Panc1 (cell line): ENCODE data around the gene SND1. TPM values are rescaled to one million over a fixed set of nuclear protein-coding genes. Genes with fewer than 3 reads are reported as not detected.

ENCODE experiments used
- ATAC-seq: fragments of 200-7000 bp; cut with Tn5 transposase; 2 replicates; pipeline ENCODE4 v1.9.1; 2020; ENCODE audit warnings: mild to moderate bottlenecking, moderate library complexity
- BruUV-seq: library from RNA; stranded (reverse); fragments of 400-500 nt; replicated peaks from 2 replicates; lab custom pipeline; 2021; lab: Mats Ljungman, UMichigan
- CTCF ChIA-PET: fragments of 300-600 bp; sonication (Branson Sonifier 250); formaldehyde crosslinking; loops from one replicate; lab custom pipeline; 2022; ENCODE audit warnings: antibody characterized with exemption; lab: Charles Lee
- POLR2A ChIA-PET: fragments of 300-600 bp; sonication (Branson Sonifier 250); formaldehyde crosslinking; loops from one replicate; lab custom pipeline; 2022; ENCODE audit warnings: antibody characterized with exemption; lab: Charles Lee
- DNase-seq: peaks from one replicate; pipeline ENCODE4 v3.0.0-alpha.2; 2010; ENCODE audit warnings: low read depth, low spot score
- H3K27ac ChIP-seq: 2 replicates; pipeline ENCODE4 v1.5.1; 2011; ENCODE audit warnings: mild to moderate bottlenecking, low read length, inconsistent platforms
- H3K27me3 ChIP-seq: fragments of 200-500 bp; sonication (Bioruptor generic); 2 replicates; pipeline ENCODE4 v1.6.0; 2014; ENCODE audit warnings: low read length, inconsistent platforms; ENCODE audit not compliant: control insufficient read depth, insufficient read depth
- H3K36me3 ChIP-seq: fragments of 200-500 bp; sonication (Bioruptor generic); 2 replicates; pipeline ENCODE4 v1.5.1; 2014; ENCODE audit warnings: inconsistent platforms, mild to moderate bottlenecking, low read length, moderate library complexity; ENCODE audit not compliant: control insufficient read depth, insufficient read depth
- H3K4me1 ChIP-seq: 2 replicates; pipeline ENCODE4 v1.5.1; 2011; ENCODE audit warnings: inconsistent platforms, mild to moderate bottlenecking, low read length, moderate library complexity; ENCODE audit not compliant: control insufficient read depth, insufficient read depth
- H3K4me3 ChIP-seq, 2 experiments: 2 replicates each; pipeline ENCODE4 v1.5.1; 2011 to 2012; ENCODE audit warnings: low read depth in 2 of 2, low read length in 2 of 2, mild to moderate bottlenecking in 2 of 2, inconsistent platforms in 1 of 2, moderate library complexity in 1 of 2
- H3K9me3 ChIP-seq: fragments of 200-500 bp; sonication (Bioruptor generic); 2 replicates; pipeline ENCODE4 v1.5.1; 2014; ENCODE audit warnings: low read depth, mild to moderate bottlenecking, inconsistent platforms, low read length, moderate library complexity; ENCODE audit not compliant: control insufficient read depth, insufficient read depth
- POLR2AphosphoS5 ChIP-seq: IDR thresholded peaks from 2 replicates; pipeline ENCODE4 v1.6.1; 2012; ENCODE audit warnings: mild to moderate bottlenecking, low read depth, low read length, moderate library complexity
- SIN3A ChIP-seq: IDR thresholded peaks from 2 replicates; pipeline ENCODE4 v1.6.1; 2012; ENCODE audit warnings: low read depth, mild to moderate bottlenecking, low read length, moderate library complexity, borderline replicate concordance; ENCODE audit not compliant: insufficient read depth
- TCF7L2 ChIP-seq: IDR thresholded peaks from 2 replicates; pipeline ENCODE4 v1.6.1; 2011; ENCODE audit warnings: mild to moderate bottlenecking, low read depth, low read length, inconsistent platforms
- in situ Hi-C: cut with HindIII; loops from 2 replicates; pipeline ENCODE4 v1.10.0; 2016; ENCODE audit warnings: low sequenced_read_pairs, low pct_unique_long_range_greater_than_20kb
- intact Hi-C: fragments of 100-400 bp; cut with micrococcal nuclease; formaldehyde crosslinking; loops from one replicate; pipeline ENCODE4 v1.10.0; 2022; ENCODE audit not compliant: unreplicated experiment
- total RNA-seq: library from RNA; stranded (reverse); gene quantifications from one replicate; pipeline ENCODE4 v1.2.1, GENCODE V29; 2021; ENCODE audit not compliant: unreplicated experiment
- TF ChIP-seq, protein P1 (sequence below): fragments of 450-650 bp; IDR thresholded peaks from 2 replicates; pipeline ENCODE4 v1.5.1; 2017; ENCODE audit warnings: mild to moderate bottlenecking
- TF ChIP-seq, protein P2 (sequence below), 2 experiments: IDR thresholded peaks; 2 replicates each; pipeline ENCODE4 v1.6.1; 2011 to 2012; ENCODE audit warnings: low read depth in 2 of 2, control low read depth in 1 of 2, low read length in 1 of 2, mild to moderate bottlenecking in 1 of 2, moderate library complexity in 1 of 2; ENCODE audit not compliant: insufficient read depth in 1 of 2

The SND1 gene
- total RNA-seq, 1 experiment from 2014 or later = 176 TPM

DNA sequence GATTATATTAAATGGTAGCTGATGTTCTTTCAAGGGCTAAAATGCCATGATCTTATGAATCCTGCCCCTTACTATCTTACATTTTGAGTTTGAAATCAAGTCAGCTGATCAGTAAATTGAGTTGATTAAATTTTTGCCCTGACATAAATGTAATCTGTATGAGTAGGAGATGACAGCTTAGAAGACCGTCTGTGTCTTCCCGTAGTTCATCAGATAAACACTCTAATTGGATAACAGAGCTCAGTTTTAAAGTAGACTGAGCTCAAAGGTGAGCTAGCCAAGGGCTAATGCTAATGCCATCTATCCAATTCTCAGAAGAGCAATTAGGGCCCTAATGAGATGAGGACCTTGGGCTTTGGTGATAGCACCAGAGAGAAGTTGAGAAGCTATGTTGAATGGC is 296.3 kb downstream of the SND1 start:
- H3K4me3 ChIP-seq = no peak overlapping the region
- intact Hi-C loops (no loop called here), in situ Hi-C loops (no loop called here)
- H3K36me3 ChIP-seq = no peaks in the 10 kb centered on the region
- ATAC-seq (no peak), DNase-seq (no peak)
- H3K9me3 ChIP-seq = no peaks in the 10 kb centered on the region
- no TSS peak for BruUV-seq
- POLR2A ChIA-PET = interaction anchor here (0.6 kb wide), 1 partner anchor 52 kb away, joined by 7 read pairs; no protein-coding TSS in a partner anchor
- no peaks in the 10 kb centered on the region for H3K27me3 ChIP-seq
- no peaks in the 10 kb centered on the region for H3K4me1 ChIP-seq
- no peak overlapping the region for H3K27ac ChIP-seq
- no peak for TF ChIP-seq TCF7L2
- TF ChIP-seq, protein P1, sequence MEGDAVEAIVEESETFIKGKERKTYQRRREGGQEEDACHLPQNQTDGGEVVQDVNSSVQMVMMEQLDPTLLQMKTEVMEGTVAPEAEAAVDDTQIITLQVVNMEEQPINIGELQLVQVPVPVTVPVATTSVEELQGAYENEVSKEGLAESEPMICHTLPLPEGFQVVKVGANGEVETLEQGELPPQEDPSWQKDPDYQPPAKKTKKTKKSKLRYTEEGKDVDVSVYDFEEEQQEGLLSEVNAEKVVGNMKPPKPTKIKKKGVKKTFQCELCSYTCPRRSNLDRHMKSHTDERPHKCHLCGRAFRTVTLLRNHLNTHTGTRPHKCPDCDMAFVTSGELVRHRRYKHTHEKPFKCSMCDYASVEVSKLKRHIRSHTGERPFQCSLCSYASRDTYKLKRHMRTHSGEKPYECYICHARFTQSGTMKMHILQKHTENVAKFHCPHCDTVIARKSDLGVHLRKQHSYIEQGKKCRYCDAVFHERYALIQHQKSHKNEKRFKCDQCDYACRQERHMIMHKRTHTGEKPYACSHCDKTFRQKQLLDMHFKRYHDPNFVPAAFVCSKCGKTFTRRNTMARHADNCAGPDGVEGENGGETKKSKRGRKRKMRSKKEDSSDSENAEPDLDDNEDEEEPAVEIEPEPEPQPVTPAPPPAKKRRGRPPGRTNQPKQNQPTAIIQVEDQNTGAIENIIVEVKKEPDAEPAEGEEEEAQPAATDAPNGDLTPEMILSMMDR = no peak
- no peak for TF ChIP-seq SIN3A
- TF ChIP-seq, protein P2, sequence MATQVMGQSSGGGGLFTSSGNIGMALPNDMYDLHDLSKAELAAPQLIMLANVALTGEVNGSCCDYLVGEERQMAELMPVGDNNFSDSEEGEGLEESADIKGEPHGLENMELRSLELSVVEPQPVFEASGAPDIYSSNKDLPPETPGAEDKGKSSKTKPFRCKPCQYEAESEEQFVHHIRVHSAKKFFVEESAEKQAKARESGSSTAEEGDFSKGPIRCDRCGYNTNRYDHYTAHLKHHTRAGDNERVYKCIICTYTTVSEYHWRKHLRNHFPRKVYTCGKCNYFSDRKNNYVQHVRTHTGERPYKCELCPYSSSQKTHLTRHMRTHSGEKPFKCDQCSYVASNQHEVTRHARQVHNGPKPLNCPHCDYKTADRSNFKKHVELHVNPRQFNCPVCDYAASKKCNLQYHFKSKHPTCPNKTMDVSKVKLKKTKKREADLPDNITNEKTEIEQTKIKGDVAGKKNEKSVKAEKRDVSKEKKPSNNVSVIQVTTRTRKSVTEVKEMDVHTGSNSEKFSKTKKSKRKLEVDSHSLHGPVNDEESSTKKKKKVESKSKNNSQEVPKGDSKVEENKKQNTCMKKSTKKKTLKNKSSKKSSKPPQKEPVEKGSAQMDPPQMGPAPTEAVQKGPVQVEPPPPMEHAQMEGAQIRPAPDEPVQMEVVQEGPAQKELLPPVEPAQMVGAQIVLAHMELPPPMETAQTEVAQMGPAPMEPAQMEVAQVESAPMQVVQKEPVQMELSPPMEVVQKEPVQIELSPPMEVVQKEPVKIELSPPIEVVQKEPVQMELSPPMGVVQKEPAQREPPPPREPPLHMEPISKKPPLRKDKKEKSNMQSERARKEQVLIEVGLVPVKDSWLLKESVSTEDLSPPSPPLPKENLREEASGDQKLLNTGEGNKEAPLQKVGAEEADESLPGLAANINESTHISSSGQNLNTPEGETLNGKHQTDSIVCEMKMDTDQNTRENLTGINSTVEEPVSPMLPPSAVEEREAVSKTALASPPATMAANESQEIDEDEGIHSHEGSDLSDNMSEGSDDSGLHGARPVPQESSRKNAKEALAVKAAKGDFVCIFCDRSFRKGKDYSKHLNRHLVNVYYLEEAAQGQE (IDR thresholded peaks at IDR 0.05; ENCODE audit: insufficient read depth in 1 of 2, low read depth in 2 of 2, low read length in 1 of 2) = no peak
- no peak for TF ChIP-seq POLR2AphosphoS5
- CTCF ChIA-PET = no interaction called here

DNA sequence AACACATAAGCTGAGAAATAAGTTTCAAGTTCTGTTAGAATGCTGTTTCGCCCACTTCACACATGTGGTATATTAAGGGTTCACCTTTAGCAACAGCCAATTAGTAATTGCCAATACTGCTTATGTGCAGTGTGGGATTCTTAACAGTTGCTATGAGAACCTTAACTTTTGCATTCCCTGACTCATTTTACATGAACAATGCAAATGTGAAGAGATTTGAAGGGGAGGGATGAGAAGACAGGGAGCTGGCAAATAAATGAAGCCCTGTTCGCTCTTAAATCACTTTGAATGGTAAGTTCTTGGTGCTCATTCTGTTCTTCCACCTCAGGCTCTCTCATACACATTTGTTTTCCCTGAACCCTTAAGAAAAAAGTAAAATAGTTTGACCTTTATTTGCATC is 296.9 kb downstream of the SND1 start:
- TF ChIP-seq, protein P2 (IDR thresholded peaks at IDR 0.05; ENCODE audit: insufficient read depth in 1 of 2, low read depth in 2 of 2, low read length in 1 of 2) = no peak
- TF ChIP-seq SIN3A (no peak), TCF7L2 (no peak), POLR2AphosphoS5 (no peak)
- TF ChIP-seq, protein P1 = no peak
- no TSS peak for BruUV-seq
- no peaks in the 10 kb centered on the region for H3K9me3 ChIP-seq
- CTCF ChIA-PET = no interaction called here
- H3K27me3 ChIP-seq = no peaks in the 10 kb centered on the region
- no peaks in the 10 kb centered on the region for H3K4me1 ChIP-seq
- ATAC-seq (no peak), DNase-seq (no peak)
- H3K4me3 ChIP-seq = no peak overlapping the region
- no peaks in the 10 kb centered on the region for H3K36me3 ChIP-seq
- no peak overlapping the region for H3K27ac ChIP-seq
- in situ Hi-C loops = no loop called here
- POLR2A ChIA-PET = interaction anchor here (0.6 kb wide), 1 partner anchor 51 kb away, joined by 7 read pairs; no protein-coding TSS in a partner anchor
- intact Hi-C loops = no loop called here
